22Rv1 (cell line): ENCODE results near the gene PREP.

Source experiments
- H3K27ac ChIP-seq: fragments of 450-650 bp; 2 replicates; pipeline ENCODE4 v1.5.1; 2017
- ZFX ChIP-seq: fragments of 450-650 bp; IDR thresholded peaks from 2 replicates; pipeline ENCODE4 v1.6.1; 2017; ENCODE audit warnings: antibody characterized with exemption, borderline replicate concordance
- TF ChIP-seq, protein P1 (sequence below): fragments of 450-650 bp; IDR thresholded peaks from 2 replicates; pipeline ENCODE4 v1.5.1; 2017; ENCODE audit warnings: mild to moderate bottlenecking

The PREP gene

DNA sequence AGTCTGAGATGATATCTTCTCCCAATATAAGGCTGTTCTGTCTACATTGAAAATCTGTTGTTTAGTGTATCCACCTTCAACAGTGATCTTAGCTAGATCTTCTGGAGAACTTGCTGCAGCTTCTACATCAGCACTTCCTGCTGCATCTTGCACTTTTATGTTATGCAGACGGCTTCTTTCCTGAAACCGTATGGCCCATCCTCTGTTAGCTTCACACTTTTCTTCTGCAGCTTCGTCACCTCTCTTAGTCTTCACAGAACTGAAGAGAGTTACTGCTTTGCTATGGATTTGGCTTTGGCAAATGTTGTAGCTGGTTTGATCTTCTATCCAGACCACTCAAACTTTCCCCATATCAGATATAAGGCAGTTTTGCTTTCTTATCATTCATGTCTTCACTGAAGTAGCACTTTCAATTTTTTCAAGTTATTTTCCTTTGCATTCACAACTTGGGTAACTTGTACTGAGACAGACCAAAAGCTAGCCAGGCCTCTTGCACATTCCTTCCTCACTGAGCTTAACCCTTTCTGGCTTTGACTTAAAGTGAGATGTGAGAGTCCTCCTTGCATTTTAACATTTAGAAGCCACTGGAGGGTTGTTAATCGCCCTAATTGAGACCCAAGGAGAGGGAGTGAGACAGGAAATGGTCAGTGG lies 110.1 kb downstream of the PREP start:
- TF ChIP-seq ZFX = no peak
- TF ChIP-seq, protein P1, sequence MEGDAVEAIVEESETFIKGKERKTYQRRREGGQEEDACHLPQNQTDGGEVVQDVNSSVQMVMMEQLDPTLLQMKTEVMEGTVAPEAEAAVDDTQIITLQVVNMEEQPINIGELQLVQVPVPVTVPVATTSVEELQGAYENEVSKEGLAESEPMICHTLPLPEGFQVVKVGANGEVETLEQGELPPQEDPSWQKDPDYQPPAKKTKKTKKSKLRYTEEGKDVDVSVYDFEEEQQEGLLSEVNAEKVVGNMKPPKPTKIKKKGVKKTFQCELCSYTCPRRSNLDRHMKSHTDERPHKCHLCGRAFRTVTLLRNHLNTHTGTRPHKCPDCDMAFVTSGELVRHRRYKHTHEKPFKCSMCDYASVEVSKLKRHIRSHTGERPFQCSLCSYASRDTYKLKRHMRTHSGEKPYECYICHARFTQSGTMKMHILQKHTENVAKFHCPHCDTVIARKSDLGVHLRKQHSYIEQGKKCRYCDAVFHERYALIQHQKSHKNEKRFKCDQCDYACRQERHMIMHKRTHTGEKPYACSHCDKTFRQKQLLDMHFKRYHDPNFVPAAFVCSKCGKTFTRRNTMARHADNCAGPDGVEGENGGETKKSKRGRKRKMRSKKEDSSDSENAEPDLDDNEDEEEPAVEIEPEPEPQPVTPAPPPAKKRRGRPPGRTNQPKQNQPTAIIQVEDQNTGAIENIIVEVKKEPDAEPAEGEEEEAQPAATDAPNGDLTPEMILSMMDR = no peak
- H3K27ac ChIP-seq = no peak overlapping the region

DNA sequence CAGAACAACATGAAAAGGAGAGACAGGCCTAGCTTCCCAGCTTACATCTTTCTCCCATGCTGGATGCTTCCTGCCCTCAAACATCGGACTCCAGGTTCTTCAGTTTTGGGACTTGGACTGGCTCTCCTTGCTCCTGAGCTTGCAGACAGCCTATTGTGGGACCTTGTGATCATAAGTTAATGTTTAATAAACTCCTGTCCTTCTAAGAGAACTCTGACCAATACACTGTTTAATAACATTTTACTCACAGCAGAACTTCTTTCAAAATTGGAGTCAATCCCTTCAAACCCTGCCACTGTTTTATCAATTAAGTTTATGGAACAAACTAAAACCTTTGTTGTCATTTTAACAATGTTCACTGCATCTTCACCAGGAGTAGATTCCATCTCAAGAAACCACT lies 111.4 kb downstream of the PREP start:
- TF ChIP-seq, protein P1 = no peak
- no peak overlapping the region for H3K27ac ChIP-seq

DNA sequence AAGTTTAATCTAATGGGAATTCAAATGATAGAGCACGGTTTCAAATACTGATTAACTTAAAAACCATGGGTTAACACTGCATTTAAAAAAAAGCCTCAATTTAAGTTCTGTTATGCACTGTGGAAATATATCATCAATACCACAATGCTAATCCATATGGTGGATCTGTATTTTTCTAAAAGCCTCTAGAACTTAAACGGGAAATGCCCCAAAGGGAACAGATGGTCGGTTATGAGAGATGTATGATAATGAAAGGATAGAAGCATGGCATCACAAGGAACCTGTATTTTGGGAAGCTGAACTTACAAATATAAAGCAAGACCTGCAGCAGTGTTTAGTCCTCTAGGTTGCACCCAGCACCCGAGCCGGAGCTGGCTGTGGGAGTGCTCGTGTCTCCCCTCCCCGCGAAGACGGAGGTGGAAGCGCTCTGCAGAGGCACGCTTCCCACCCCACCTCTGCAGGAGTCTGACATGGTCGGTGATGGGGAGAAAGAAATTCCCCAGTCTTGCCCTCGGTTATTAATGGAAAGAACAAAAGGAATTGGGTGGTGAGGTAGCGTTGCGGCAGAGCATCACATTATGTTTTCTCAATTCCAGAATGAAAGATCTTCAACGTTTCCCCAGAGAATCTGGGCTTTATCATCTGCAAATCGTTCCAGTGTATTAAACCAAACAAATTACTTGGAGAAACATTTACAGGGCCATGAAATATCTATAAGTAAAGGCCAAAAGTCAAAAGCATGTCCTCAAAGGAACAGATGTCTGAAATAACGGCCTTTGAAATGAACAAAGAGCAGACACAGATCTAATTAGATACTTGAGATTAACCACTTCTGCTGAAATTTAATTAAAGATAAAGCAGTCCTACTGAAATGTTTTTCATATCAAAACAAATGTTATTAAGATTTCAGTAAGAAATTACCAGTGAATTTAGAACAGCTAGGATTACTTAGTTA lies 120.0 kb downstream of the PREP start:
- TF ChIP-seq, protein P1 = no peak
- TF ChIP-seq ZFX = no peak
- H3K27ac ChIP-seq = no peak overlapping the region

DNA sequence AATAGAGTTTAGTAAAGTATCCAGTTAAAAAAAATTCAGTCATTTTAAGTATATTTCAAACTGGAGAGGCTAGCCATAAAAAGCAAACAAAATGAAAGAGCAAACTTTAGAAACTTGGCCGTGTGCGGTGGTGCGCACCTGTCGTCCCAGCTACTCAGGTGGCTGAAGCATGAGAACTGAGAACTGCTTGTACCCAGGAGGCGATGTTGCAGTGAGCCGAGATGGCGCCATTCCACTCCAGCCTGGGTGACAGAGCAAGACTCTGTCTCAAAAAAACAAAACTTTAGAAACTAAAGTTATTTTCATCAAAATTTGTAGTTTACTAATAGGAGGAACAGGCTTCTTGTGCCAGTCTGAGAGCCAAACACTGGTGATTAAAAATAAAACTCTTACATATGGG lies 122.8 kb downstream of the PREP start:
- no peak for TF ChIP-seq ZFX
- TF ChIP-seq, protein P1 = no peak
- no peak overlapping the region for H3K27ac ChIP-seq

DNA sequence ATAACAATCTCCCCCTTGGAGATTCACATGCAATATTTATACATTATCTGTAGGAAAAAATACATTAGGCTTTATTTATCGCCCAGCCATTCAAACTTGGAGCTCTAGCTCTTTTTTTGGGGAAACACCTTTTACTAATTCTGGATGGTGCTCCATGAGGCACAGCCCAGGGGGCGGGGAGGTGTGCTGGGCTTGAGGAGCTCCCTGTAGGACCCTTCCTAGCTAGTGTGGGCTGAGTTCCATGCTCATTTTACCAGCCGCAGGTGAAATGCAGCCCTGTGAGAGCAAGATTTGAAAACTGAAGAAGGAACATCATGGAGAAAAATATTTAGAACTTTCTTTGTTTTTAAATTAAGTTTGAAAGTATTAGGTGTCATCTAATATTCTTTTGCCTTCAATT lies 123.4 kb downstream of the PREP start:
- no peak for TF ChIP-seq ZFX
- TF ChIP-seq, protein P1 = no peak
- H3K27ac ChIP-seq = no peak overlapping the region

DNA sequence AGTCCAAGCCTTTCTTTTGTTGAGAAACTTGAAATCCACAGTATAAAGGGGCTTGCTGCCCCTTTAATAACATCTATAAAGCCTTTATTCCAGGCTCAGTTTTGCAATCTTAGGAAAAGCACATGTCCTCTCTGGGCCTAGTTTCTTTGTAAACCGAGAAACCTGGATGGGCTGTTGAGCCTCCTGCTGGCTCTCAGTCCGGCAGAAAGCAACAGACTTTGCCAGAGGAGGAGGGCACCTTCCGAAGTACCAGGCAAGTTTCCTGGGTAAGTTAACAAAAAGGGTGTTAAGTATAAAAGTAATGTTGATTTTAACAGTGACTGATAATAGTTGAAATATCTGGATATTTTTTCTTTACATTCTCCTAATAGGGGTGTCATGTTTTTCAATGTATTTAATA lies 124.1 kb downstream of the PREP start:
- TF ChIP-seq, protein P1 = no peak
- no peak for TF ChIP-seq ZFX

DNA sequence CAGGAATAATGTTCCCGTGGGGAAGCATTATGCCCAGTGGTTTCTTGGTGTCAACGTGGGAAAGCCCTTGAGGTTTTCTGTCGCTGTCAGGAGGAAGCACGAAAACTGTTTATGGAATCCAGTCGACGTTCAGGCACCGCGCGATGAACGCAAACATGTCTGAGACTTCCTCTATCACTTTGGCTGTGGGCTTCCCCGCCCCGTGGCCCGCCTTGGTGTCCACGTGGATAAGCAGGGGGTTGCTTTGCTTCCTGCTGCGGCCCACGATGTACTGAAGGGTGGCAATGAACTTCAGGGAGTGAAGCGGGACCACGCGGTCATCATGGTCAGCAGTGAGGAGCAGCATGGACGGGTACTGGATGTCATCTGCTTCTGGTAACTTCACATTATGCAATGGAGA lies 124.8 kb downstream of the PREP start:
- TF ChIP-seq, protein P1 = no peak
- TF ChIP-seq ZFX = no peak
- H3K27ac ChIP-seq = no peak overlapping the region

More for the DNA sequence above, 124.1 kb downstream of the PREP start:
- no peak overlapping the region for H3K27ac ChIP-seq
